CD4-positive, alpha-beta T cell treated with Interleukin-15 for 4 hours (primary cell): ENCODE results near the gene SLC22A16.
"Not testable (repeated sequence)": the region's sequence is repeated elsewhere in the genome, so short reads cannot be mapped to it uniquely, and the experiment has no call there.

Experiments used
- DNase-seq: peaks from one replicate; pipeline ENCODE4 v3.0.0-alpha.2; 2020; ENCODE audit warnings: low spot score

The SLC22A16 gene

DNA sequence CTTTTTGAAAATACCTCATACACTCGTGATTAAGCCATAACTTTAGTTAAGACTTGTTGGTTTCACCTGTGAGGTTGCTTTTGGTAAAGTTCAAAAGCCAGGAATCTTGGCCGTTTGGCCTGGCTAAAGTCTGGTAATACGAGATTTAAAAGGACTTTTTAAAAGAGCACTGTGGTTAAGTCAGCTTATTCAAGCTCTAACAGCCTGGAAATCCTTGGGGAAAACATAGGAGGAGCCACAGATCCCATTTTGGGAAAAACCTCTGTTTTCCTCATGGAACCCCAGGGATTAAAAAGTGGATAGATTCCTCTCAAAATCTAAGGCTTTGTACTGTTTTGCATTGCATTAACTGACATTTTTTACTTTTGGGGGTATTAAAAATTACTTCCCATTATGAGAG is 13.7 kb upstream of the SLC22A16 start:
- DNase-seq, result no peak

DNA sequence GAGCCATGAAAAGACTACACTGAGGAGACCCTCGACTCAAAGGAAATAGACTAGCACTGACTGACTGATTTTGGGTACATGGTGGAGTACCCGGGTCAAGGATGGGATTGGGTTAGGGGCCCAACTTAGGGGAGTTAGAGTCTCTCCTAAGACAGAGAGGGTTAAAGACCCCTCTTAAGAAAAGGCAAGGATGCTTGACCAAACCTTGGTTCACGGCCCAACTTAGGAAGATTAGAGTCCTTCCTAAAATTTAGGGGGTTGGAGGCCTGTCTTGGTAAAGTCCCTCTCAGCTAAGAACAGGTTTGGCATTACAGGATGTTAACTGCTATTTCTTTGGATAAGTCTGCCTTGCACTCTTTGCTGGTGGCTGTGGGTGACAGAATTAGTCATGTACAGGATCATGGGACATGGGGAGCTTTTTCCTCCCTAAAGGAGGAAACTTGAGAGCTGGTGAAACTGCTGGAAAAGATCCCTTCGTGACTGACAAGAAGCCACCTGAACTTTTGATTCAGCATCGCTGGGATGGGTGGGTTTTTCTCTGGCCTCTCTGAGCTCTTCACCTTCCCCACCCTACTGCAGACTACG is 12.3 kb upstream of the SLC22A16 start:
- no peak for DNase-seq

DNA sequence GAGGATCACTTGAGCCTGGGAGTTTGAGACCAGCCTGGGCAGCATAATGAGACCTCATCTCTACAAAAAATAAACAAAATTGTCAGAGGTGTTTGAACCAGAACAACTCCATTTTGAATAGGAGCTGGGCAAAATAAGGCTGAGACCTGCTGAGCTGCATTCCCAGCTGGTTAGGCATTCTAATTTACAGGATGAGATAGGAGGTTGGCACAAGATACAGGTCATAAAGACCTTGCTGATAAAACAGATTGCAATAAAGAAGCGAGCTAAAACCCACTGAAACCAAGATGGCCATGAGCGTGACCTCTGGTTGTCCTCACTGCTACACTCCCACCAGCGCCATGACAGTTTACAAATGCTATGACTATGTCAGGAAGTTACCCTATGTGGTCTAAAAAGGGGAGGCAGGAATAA is 11.6 kb upstream of the SLC22A16 start:
- DNase-seq, result not testable (repeated sequence)

DNA sequence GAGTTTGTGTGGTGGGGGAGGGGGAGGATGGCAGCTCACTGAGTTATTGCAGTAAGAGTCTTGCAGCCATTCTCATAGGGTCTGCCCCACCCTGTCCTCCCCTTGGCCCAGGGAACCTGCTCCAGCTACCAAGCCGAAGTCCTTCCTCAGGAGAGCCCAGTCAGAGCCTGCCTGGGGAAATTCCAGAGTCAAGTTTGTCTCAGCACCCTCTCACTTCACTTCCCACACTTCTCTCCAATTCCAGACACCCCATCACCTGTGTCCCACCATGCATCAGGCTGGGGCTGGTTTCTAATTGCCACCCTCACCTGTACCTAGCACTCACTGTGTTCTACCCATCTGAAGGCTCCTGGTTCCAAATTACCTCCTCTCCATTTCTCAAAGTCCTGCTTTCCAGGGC is 10.3 kb upstream of the SLC22A16 start:
- no peak for DNase-seq

DNA sequence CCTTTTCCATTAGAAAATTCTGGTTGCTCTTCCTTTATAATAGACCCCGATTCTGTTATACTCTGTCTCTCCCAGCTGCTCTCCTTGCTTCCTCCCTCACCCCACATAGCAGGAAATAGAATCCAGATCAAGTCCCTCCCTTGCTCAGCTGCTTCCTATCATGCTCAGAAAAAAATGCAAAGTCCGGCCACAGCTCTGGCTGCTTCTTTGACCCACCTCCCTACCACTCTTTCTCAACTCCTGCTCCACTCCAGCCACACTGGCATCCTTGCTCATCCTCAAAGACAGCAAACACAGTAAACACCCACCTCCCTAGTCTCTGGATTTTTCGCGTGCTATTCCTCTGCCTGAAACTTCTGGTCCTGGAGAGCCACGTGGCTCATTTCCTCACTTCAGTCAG is 9.1 kb upstream of the SLC22A16 start:
- DNase-seq, result no peak

DNA sequence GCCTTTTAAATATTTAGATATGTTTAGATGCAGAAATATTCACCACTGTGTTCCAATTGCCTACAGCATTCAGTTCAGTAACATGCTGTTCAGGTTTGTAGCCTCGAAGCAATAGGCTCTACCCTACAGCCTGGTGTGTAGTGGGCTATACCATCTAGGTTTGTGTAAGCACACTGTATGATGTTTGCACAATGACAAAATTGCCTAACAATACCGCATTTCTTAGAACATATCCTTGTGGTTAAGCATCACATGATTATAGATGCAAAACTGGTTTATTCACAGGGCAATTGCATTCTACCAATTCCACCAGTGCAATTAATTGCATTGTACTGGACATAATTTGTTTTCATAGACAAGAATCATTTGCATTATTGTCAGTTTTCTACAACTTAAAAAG is 7.9 kb upstream of the SLC22A16 start:
- DNase-seq, result no peak

DNA sequence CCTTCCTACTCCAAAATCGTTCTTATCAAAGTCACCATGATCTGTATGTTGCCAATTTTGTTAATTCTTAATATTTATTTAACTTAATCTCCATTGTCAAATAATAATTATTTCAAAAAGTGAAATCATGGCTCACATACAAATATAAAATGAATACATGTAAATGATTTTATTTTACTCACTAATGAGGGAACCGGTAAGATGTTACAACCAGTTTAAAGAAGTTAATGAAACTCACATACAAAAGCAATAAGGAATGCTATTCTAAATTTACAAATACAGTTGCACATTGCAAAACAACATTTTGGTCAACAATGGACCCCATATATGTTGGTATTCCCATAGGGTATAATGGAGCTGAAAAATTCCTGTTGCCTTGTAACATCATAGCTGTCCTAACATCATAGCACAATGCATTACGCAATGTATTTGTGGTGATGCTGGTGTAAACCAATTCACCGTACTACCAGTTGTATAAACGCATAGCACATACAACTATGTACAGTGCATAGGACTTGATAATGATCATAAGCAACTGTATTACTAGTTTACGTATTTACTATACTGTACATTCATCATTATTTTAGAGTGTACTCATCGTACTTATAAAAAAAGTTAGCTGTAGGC is 6.5 kb upstream of the SLC22A16 start:
- no peak for DNase-seq

DNA sequence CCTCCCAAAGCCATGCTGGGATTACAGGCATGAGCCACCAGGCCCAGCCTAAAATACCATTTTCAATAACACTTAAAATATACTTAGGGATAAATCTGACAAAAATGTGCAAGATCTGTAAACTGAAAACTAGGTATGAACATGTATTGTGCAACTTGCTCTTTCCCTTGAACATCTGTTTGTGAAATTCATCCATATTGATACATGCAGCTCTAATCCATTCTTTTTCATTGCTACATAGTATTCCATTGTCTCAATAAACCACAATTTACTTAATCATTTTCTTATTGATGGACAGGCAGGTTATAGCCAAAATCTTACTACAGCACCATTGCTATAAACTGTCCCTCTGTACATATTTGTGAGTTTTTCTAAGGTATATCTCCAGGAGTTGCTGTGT is 4.7 kb upstream of the SLC22A16 start:
- DNase-seq, result no peak

DNA sequence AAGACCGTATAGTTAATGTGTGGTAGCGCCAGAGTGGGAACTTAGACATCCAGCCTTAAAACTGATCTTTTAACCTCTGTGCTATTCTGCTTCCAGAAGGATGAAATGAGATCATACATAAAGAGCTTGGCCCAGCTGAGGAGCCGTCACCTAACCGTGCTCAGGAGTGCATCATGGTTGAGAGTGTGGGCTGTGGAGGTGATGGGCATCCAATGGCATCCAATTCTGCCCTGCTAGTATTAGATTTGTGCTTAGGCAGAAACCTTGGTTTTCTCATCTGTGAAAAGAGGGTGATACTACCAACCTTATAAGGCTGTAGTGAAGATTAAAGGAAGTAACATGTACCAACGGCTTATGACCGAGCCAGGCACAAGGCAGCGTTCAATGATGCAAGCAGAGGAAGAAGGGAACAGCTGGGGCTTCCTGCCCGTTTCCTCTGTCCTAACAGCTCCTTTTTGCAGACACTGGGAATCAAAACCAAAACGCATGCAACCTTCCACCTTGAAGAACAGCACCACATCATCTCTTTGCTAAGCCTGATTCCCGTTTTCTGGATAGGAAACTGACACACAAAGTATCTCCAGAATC is 1.3 kb downstream of the SLC22A16 start:
- no peak for DNase-seq

DNA sequence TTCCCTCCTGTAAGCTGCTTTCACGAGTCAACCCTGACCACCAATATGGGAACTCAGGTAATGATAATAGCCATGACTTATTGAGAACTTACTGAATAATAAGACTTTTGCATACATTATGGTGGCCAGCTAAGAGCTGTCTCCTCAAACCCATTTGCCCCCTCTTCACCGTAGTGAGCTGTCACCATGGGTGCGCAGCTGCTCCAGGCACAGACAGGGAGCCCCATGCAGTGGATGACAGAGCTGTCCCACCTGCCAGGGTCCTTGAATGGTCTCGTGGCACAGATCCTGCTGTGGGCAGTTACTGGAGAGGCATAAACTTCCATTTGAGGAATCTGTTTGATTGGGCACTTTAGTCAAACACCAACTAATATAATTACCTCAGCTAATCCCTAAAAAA is 1.9 kb downstream of the SLC22A16 start:
- no peak for DNase-seq

DNA sequence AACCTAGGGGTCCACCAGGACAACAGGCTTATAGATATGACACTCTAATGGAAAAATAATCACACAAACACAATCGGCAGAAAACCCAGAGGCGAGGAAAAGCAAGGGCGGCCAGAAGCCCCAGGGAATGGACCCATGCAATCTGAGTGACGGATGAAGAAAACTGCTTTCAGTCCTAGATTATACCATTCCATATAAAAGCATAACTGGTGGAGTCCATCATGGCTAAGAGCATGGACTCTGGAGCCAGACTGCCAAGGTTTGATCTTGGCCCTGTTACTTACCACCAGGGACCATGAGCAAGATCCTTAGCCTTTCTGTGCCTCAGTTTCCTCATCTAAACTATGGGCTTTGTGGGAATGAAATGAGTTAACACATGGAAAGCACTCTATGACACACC is 3.7 kb downstream of the SLC22A16 start:
- DNase-seq, result no peak

DNA sequence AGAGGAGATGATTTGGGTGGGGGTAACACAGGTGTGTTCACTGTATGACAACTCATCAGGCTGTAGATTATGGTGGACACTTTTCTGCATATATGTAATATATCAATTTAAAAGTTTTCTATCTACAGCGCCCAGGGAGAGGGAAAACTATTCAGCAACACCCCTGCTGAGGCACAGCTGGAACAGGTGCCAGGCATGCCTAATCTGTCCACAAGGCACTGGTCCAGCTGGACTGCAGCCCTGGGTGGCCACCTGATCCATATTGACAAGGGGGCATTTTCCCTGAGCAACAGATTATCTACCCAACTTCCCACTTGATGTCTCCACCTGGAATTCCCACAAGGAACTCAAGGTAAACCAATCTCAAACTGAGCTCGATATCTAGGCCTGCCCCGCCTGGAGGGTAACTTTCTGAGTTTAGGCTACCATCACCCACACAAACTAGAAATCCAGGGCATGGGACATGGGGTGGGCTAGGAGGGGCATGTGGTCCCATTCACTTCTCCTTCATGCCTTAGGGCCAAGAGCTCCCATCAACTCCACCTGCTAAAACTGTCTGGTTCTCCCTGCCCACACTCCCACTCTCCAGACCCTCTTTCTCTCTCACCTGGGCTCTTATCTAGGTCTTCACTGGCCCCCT is 4.6 kb downstream of the SLC22A16 start:
- no peak for DNase-seq

DNA sequence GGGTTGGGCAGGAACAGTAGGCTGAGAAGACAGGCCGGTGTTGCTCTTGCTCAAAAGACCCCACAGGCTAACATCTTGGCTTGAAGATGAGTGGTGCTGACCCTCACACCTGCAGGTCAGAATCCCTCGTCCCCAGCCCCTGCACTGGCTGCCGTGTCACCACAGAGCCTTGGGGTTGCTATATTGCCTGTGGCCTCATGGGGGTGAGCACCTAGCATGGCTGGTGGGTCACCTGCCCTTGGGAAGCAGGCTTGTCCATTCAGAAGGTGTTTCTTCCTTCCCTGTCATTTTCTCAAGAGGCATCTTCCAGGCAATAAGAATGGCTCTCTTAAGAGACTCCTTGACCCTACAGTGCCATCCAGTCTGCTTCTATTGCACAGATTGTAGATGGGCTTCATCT is 7.7 kb downstream of the SLC22A16 start:
- no peak for DNase-seq

DNA sequence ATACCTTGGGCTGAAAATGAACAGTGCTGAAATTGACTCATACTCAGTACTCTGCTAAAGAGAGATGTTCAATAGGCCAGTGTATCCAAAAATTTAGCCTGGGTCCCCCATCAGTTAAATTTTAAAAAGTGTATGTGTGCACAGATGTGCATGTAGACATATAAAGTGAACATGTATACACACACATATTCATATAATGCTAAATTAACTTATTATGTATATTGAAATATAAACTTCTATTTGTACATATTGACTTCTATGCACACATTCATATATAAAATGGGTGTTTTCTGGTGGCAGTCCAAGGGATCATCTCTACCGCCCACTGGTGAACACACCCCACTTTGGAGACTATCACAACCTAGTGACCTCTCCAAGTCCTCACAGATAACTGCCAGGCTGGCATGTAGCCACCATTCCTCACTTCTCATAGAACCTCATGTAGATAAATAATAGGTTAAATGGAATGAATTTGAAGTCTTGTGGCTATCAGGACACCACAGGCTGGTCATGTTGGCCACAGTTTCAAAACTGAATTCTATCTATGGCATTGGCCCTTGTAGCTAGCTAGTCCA is 8.8 kb downstream of the SLC22A16 start:
- DNase-seq, result no peak

DNA sequence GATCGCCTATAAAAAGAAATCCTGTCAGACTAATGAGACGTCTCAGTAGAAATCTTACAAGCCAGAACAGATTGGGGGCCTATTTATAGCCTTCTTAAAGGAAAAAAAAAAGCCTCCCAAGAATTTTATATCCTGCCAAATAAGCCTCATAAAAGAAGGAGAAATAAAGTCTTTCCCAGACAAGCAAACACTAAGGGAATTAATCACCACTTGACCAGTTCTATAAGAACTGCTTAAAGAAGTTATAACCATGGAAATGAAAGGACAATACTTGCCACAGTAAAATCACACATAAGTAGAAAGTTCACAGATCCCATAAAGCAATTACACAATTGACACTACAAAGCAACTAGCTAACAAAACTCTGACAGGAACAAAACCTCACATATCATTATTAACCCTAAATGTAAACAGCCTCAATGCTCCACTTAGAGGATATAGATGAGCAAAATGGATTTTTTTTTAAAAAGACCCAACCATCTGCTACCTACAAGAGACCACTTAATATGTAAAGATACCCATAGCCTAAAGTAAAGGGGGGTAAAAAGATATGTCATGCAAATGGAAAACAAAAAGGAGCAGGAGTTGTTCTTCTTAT is 13.4 kb downstream of the SLC22A16 start:
- no peak for DNase-seq

DNA sequence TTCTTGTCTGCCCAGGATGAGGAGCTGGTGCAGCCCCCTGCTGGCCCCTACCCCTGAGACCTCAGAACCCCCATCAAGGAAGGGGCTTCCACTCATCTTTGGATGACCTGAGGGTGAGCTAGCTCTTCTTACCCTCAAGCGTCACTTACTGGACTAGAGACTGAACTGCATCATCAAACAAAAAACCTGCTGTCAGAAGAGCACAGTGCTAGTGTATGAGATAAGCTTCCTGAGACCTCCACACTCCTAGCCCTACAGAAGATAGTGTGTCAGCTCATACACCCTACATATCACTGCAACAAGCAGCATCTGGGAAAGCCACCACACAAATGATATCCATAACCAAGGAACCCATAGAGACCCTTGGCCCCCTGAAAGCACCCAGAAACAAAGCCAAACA is 15.0 kb downstream of the SLC22A16 start:
- no peak for DNase-seq

DNA sequence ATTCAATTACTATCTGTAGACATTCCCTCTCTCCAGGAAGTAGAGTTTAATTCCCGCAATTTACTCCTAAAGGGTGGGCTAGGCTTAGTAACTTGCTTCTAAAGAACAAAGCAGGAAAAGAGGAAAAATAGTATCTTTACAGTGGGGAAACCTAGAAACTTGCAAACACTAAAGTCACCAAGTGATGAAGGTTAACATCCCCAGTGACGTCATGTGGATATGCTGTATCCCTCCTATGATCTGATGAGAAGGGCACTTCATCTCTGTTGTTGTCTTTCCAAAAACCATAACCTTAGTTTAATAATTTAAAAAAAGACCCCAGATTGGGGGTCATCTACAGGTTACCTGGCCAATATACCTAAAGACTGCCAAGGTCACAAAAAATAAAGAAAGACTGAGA is 17.3 kb downstream of the SLC22A16 start:
- DNase-seq, result no peak

DNA sequence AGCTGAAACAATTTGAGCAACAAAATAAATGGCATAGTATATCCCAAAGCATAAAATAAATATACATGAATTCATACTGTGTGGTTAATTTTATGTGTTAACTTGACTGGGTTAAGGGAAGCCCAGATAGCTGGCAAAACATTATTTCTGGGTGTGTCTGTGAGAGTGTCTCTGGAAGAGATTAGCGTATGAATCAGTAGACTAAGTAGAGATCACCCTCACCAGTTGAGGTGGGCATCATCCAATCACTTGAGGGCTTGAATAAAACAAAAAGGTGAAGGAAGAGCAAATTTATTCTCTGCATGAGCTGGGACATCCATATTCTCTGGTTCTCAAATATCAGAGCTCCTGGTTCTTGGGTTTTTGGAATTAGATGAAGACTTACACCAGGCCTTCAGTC is 17.9 kb downstream of the SLC22A16 start:
- no peak for DNase-seq

DNA sequence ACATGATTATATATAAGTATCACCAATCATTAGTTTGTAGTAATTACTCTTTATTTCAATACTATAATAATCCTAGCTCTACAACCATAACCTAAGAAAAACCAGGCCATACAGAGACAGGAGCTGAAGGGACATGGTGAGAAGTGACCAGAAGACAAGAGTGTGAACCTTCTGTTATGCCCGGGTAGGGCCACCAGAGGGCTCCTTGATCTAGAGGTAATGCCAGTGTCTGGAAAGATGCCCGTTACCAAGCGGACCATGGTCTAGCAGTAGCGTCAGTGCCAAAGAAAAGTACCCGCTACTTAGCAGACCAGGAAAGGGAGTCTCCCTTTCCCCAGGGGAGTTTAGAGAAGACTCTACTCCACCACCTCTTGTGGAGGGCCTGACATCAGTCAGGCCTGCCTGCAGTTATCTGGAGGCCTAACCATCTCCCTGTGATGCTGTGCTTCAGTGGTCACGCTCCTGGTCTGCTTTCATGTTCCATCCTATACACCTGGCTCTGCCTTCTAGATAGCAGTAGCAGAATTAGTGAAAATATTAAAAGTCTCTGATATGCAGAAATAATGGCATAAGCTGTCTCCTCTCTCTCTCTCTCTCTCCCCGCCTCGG is 18.7 kb downstream of the SLC22A16 start:
- DNase-seq, result not testable (repeated sequence)

DNA sequence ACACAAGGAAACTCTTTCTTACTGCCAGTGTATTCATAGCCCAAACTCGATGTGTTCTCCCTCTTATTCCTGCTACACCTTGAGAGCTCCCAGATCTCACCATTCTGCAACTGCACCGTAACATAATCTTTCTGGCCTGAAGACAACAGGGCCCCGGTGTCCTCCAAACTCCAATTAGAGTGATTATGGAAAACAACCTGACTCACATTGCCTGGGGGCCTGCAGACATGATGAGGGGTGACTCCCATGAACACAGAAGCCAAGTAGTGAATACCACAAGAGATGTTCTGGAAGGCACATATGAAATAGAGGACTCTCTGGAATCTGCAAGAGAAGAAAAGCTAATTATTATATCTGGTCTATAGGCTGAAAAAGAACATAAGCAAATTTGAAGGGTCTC is 19.7 kb downstream of the SLC22A16 start:
- no peak for DNase-seq

DNA sequence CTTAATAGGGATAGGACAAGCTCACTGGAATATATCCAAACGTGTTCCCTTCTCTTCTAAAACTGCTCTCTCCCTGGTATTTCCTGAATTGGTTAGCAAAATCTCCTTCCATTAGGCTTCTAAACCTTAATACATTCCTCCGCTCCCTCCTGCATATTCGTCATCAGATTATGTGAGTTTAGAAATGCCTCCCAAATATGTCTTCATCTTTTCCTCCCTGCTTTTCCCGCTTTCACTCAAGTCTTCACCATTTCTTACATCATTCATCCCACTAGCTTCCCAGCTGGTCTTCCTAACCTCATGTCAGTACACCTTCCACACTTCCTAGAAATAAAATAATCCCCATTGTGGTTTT is 26.9 kb downstream of the SLC22A16 start:
- DNase-seq, result no peak

DNA sequence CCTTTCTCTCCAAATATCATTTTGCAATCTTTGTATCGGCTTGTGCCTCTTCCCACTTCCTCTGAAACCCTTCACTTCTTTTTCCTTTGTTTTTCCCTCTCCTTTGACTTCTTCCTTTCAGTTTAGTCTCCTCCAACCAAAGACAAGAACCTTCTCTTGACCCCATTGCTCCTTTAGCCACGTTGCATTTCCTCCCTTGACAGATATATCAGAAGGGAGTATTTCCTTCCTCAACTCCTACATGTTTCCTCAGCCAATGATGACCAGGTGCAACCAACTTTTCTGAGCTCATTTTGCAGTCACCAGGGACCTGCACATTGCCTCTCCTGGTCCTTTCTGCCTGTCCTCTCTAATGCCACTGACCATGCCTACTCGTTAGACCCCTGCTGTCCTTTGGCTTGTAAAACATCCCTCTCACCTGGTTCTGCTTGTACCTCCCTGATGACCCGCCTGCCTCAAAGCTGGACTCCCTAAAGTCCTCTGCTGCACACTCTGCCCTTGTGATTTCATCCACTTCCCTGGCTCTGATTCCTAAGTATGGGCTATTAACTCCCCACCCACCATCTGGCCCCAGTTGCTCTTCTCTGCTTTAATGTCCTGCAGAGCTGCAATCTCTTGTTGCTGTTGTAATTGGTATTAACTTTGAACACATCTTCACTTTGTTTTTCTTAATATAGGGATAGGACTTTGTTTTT is 27.4 kb downstream of the SLC22A16 start:
- DNase-seq, result no peak
